Prostate gland (tissue), 2 donors: ENCODE measurements around the gene LANCL2. TPM values are rescaled to one million over a fixed set of nuclear protein-coding genes. Genes with fewer than 3 reads are reported as not detected.
"Not testable (repeated sequence)": the region's sequence is repeated elsewhere in the genome, so short reads cannot be mapped to it uniquely, and the experiment has no call there.

ENCODE experiments used
- DNase-seq: peaks from one replicate; pipeline ENCODE4 v3.0.0-alpha.2; 2019; ENCODE audit warnings: low spot score
- H3K27ac ChIP-seq, 2 donors: fragments of 200-600 bp; sonication (generic); 2 replicates each; pipeline ENCODE4 v1.5.1; 2017 to 2019
- H3K27me3 ChIP-seq: fragments of 200-600 bp; sonication (generic); replicated peaks from 2 replicates; pipeline ENCODE4 v1.5.1; 2019; ENCODE audit not compliant: insufficient read depth
- H3K36me3 ChIP-seq, 2 donors: fragments of 200-600 bp; sonication (generic); 1 replicate in 1 of 2; 2 replicates in 1 of 2; pipeline versions ENCODE4 v1.5.1 to v1.8.1; 2017 to 2019
- H3K4me1 ChIP-seq: fragments of 200-600 bp; sonication (generic); replicated peaks from 2 replicates; pipeline ENCODE4 v1.5.1; 2019
- H3K4me3 ChIP-seq, 2 donors: fragments of 200-600 bp; sonication (generic); 2 replicates each; pipeline ENCODE4 v1.5.1; 2017 to 2019
- H3K9me3 ChIP-seq: fragments of 200-600 bp; sonication (generic); 2 replicates; pipeline ENCODE4 v1.5.1; 2017
- POLR2A ChIP-seq: fragments of 450-650 bp; IDR thresholded peaks from one replicate; pipeline ENCODE4 v1.6.1; 2016; ENCODE audit warnings: antibody characterized with exemption, mild to moderate bottlenecking
- POLR2AphosphoS5 ChIP-seq: sonication (generic); formaldehyde crosslinking; IDR thresholded peaks from one replicate; pipeline ENCODE4 v1.6.1; 2017; ENCODE audit warnings: antibody characterized with exemption
- WGBS: methylation state at CpG from one replicate; pipeline ENCODE4 v1.1.5; 2018; 5-methylcytosine and 5-hydroxymethylcytosine counted together
- intact Hi-C: fragments of 100-400 bp; cut with DNase I; formaldehyde crosslinking; loops from one replicate; pipeline ENCODE4 v1.14.2; 2022
- total RNA-seq, 2 donors: library from RNA; depleted of rRNA; stranded (reverse); fragments of >200 nt; gene quantifications; one replicate each; pipeline ENCODE4 v1.1.0, GENCODE V29; 2016
- TF ChIP-seq, protein P1 (sequence below), 4 experiments: fragments of 200-600 bp in 2 of 4; fragments of 450-650 bp in 2 of 4; sonication (generic) in 2 of 4; IDR thresholded peaks; 1 replicate in 3 of 4; 2 replicates in 1 of 4; pipeline ENCODE4 v1.5.1; 2016 to 2019; ENCODE audit warnings: antibody characterized with exemption in 4 of 4, mild to moderate bottlenecking in 2 of 4, moderate library complexity in 2 of 4

Gene LANCL2
- total RNA-seq, 2 donors from 2014 or later: 17.7 to 26.9 TPM

DNA sequence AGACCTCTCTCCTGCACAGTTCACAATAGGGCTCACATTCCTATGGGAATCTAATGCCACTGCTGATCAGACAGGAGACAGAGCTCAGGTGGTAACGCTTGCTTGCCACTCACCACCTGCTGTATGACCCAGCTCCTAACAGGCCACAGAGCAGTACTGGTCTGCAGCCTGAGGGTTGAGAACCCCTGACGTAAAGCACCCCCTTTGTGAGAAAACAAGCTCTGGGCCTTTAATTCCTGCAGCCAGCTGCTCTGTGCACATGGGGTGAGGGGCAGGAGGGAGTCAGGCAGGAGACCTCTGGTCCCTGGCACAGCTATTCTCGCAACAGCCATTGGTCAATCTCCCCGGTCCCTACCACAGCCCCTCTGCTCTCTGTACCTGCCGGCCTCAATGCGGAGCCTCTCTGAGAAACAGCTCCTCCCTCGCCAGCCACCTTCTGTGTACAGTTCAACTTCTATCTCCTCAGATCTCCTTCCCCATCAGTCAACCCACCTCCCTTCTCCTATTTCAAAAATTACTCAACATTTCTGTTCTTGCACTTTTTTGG is 102.0 kb downstream of the LANCL2 start:
- intact Hi-C loops: no loop called here
- TF ChIP-seq, protein P1, sequence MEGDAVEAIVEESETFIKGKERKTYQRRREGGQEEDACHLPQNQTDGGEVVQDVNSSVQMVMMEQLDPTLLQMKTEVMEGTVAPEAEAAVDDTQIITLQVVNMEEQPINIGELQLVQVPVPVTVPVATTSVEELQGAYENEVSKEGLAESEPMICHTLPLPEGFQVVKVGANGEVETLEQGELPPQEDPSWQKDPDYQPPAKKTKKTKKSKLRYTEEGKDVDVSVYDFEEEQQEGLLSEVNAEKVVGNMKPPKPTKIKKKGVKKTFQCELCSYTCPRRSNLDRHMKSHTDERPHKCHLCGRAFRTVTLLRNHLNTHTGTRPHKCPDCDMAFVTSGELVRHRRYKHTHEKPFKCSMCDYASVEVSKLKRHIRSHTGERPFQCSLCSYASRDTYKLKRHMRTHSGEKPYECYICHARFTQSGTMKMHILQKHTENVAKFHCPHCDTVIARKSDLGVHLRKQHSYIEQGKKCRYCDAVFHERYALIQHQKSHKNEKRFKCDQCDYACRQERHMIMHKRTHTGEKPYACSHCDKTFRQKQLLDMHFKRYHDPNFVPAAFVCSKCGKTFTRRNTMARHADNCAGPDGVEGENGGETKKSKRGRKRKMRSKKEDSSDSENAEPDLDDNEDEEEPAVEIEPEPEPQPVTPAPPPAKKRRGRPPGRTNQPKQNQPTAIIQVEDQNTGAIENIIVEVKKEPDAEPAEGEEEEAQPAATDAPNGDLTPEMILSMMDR (IDR thresholded peaks at IDR 0.05): no peak
- TF ChIP-seq POLR2A: no peak
- no peak for TF ChIP-seq POLR2AphosphoS5
- Histone ChIP-seq H3K4me1 (no peaks in the 10 kb centered on the region), H3K27me3 (no peaks in the 10 kb centered on the region), H3K36me3 (no peaks in the 10 kb centered on the region), H3K27ac (no peak overlapping the region), H3K9me3 (no peaks in the 10 kb centered on the region), H3K4me3 (no peak overlapping the region)
- no peak for DNase-seq
- WGBS: 87% methylated on average over 7 of the region's 7 CpGs

DNA sequence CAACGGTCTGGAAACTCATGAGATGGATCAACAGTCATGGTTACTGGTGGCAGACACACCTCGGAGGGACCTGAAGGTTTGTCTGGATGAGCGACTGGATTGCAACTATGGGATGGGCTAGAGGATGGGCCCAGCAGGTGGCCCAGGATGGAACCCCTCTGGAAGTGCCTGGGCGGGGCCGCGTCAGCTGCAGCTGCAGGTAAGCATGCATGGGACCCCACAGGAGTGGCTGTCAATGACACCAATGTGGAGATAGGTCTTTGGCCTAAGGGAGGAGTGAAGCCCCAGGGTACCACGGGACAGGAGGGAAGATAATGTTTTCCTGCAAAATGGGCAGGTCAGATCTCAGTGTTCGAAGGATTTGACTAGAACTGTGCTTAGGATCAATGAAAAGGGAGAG is 103.4 kb downstream of the LANCL2 start:
- no peaks in the 10 kb centered on the region for H3K36me3 ChIP-seq
- WGBS: 97% methylated on average over 8 of the region's 8 CpGs
- TF ChIP-seq POLR2AphosphoS5 (no peak), POLR2A (no peak)
- TF ChIP-seq, protein P1 (IDR thresholded peaks at IDR 0.05): no peak
- H3K27ac ChIP-seq: no peak overlapping the region
- DNase-seq: no peak
- intact Hi-C loops: no loop called here
- no peaks in the 10 kb centered on the region for H3K9me3 ChIP-seq
- H3K27me3 ChIP-seq: no peaks in the 10 kb centered on the region
- H3K4me1 ChIP-seq: no peaks in the 10 kb centered on the region
- no peak overlapping the region for H3K4me3 ChIP-seq

- Histone ChIP-seq H3K4me3 (no peak overlapping the region), H3K9me3 (no peaks in the 10 kb centered on the region), H3K36me3 (no peaks in the 10 kb centered on the region), H3K27me3 (no peaks in the 10 kb centered on the region), H3K4me1 (no peaks in the 10 kb centered on the region), H3K27ac (no peak overlapping the region)
- intact Hi-C loops: no loop called here
- TF ChIP-seq, protein P1 (IDR thresholded peaks at IDR 0.05): no peak
- TF ChIP-seq POLR2AphosphoS5 (no peak), POLR2A (no peak)
- WGBS: 70% methylated on average over 2 of the region's 2 CpGs
- no peak for DNase-seq
Observed at GRCh38 chr7:55469271-55469681, 104.1 kb downstream of the LANCL2 start.

DNA sequence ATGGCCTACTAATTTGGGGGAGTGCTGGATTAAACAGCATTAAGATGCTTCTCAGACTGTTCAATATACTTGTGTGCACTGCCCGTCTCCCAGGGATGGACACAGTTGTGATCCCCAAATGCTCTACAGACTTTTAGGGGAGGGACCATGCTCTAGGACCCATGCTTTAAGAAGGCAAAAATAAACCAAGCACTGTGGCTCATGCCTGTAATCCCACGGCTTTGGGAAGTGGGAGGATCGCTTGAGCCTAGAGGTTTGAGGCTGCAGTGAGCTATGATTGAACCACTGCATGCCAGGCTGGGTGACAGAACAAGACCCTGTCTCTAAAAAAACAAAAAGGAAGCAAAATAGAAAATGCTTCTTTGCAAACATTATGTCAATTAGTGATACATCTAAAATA is 104.6 kb downstream of the LANCL2 start:
- intact Hi-C loops: no loop called here
- no peak for TF ChIP-seq POLR2A
- Histone ChIP-seq H3K4me3 (no peak overlapping the region), H3K27ac (no peak overlapping the region), H3K27me3 (no peaks in the 10 kb centered on the region), H3K36me3 (no peaks in the 10 kb centered on the region), H3K4me1 (no peaks in the 10 kb centered on the region), H3K9me3 (no peaks in the 10 kb centered on the region)
- DNase-seq: no peak
- whole genome bisulfite sequencing: 81% methylated on average over 2 of the region's 3 CpGs

DNA sequence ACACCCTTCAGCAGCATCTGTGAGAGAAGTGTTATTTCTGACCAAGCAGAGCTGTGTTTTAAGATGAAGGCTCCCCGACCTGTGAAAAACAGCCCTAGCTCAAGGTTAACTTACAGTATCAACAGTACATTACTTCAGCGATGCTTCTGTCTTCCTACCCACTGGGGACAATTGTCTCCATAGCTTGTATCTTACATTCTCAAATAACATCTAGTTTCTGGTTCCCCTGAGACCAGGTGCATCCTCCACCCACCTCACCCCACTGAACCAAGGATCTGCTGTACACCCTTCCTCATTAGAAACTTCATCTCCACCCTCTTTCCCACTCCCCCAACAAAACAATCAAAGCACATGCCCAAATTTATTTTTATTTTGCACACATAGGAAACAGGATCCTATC is 105.1 kb downstream of the LANCL2 start:
- Histone ChIP-seq H3K9me3 (no peaks in the 10 kb centered on the region), H3K27ac (no peak overlapping the region), H3K4me1 (no peaks in the 10 kb centered on the region), H3K27me3 (no peaks in the 10 kb centered on the region), H3K4me3 (no peak overlapping the region), H3K36me3 (no peaks in the 10 kb centered on the region)
- TF ChIP-seq POLR2AphosphoS5: no peak
- TF ChIP-seq POLR2A: no peak
- TF ChIP-seq, protein P1 (IDR thresholded peaks at IDR 0.05): no peak
- intact Hi-C loops: no loop called here
- WGBS: 95% methylated on average over 2 of the region's 2 CpGs
- no peak for DNase-seq

GRCh38 chr7:55471594-55471993 is 106.5 kb downstream of the LANCL2 start:
- H3K4me3 ChIP-seq, intact Hi-C loops: not testable (repeated sequence)
- WGBS: 96% methylated on average over 3 of the region's 9 CpGs

DNA sequence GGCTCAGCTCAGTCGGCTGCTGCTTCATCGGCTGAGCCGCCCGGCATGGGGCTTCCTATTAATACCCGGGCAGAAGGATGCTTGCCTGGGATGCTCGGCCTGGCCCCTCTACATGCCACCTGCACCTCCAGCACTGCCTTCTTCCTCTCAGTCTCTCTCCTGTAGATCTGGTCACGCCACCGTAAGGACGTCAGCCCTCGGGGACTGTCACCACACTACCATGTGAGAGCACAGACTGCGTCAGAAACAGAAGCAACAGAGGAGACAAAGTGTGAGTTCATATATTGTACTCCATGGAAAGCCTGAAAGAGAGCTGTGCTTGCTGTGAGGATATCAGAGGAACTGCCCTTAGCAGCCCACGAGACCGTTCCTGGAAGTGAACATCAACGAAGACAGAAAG is 107.3 kb downstream of the LANCL2 start:
- DNase-seq, intact Hi-C loops, H3K36me3 ChIP-seq, H3K9me3 ChIP-seq, H3K4me1 ChIP-seq, H3K27me3 ChIP-seq, H3K4me3 ChIP-seq, H3K27ac ChIP-seq: not testable (repeated sequence)
- no CpG with 5 or more reads among the region's 14 CpGs for WGBS

More at GRCh38 chr7:55471594-55471993, 106.5 kb downstream of the LANCL2 start:
- not testable (repeated sequence) for H3K9me3 ChIP-seq, H3K27me3 ChIP-seq, H3K27ac ChIP-seq, H3K4me1 ChIP-seq, DNase-seq, H3K36me3 ChIP-seq
